Testis (tissue), 2 donors: Measurements from ENCODE around the gene SCGB1D4.

Experiments
- CTCF ChIP-seq, 3 experiments: fragments of 450-650 bp in 2 of 3; fragments of 200-600 bp in 1 of 3; sonication (generic) in 1 of 3; IDR thresholded peaks; one replicate each; pipeline ENCODE4 v1.5.1; 2016 to 2019; ENCODE audit warnings: antibody characterized with exemption in 3 of 3, mild to moderate bottlenecking in 2 of 3, moderate library complexity in 1 of 3
- POLR2A ChIP-seq: fragments of 450-650 bp; IDR thresholded peaks from one replicate; pipeline ENCODE4 v1.6.1; 2017; ENCODE audit warnings: antibody characterized with exemption, mild to moderate bottlenecking, moderate library complexity

GRCh38 chr11:62309991-62310390, 11.1 kb upstream of the SCGB1D4 start:
- no peak for TF ChIP-seq CTCF (IDR thresholded peaks at IDR 0.05)
- no peak for TF ChIP-seq POLR2A
